Measurements from ENCODE around the gene COL8A2.

The COL8A2 gene

GRCh38 chr1:36134031-36134430 lies 9.0 kb upstream of the COL8A2 start:
- Histone ChIP-seq H3K27me3 (replicated peaks in 2 of 5; ENCODE audit: control insufficient read depth in 4 of 5, insufficient read depth in 5 of 5, low read length in 4 of 5) (no peaks in the 10 kb centered on the region), H3K9me3 (ENCODE audit: control extremely low read depth in 1 of 5, control insufficient read depth in 4 of 5, insufficient read depth in 2 of 5, low read depth in 1 of 5, low read length in 4 of 5) (no peaks in the 10 kb centered on the region), H3K27ac (ENCODE audit: insufficient read depth in 1 of 2, low read depth in 1 of 2, low read length in 2 of 2, poor library complexity in 1 of 2, severe bottlenecking in 2 of 2) (no peak overlapping the region), H3K4me1 (ENCODE audit: control extremely low read depth in 1 of 4, control insufficient read depth in 4 of 4, insufficient read depth in 4 of 4, low read length in 3 of 4) (peaks cover 0 to 2% (median 0%) of the 10 kb centered on the region in 4 experiments), H3K36me3 (ENCODE audit: control insufficient read depth in 4 of 4, insufficient read depth in 4 of 4, low read length in 3 of 4) (peaks cover 2 to 28% (median 21%) of the 10 kb centered on the region in 4 experiments), H3K4me3 (ENCODE audit: control insufficient read depth in 1 of 7, extremely low read depth in 1 of 7, insufficient read depth in 4 of 7, low read depth in 2 of 7, low read length in 6 of 7) (no peak overlapping the region)
- ChIA-PET POLR2A (interaction anchor here (1.2 to 1.3 kb wide), 2 partner anchors 15 to 26 kb away, joined by 3 read pairs; partner anchors contain the start of gene TRAPPC3), CTCF (interaction anchor here (0.9 to 11.5 kb wide), 14 partner anchors 11 to 276 kb away, joined by 3 to 283 read pairs (median 10); partner anchors contain the start of genes ADPRS and TRAPPC3)
- DNase-seq = no peak
- no CpG with 5 or more reads among the region's 6 CpGs for WGBS (ENCODE audit: insufficient coverage)

- Histone ChIP-seq H3K27me3 (replicated peaks in 2 of 5; ENCODE audit: control insufficient read depth in 4 of 5, insufficient read depth in 5 of 5, low read length in 4 of 5) (no peaks in the 10 kb centered on the region), H3K4me3 (ENCODE audit: control insufficient read depth in 1 of 7, extremely low read depth in 1 of 7, insufficient read depth in 4 of 7, low read depth in 2 of 7, low read length in 6 of 7) (no peak overlapping the region), H3K4me1 (ENCODE audit: control extremely low read depth in 1 of 4, control insufficient read depth in 4 of 4, insufficient read depth in 4 of 4, low read length in 3 of 4) (peaks cover 0 to 3% (median 1%) of the 10 kb centered on the region in 4 experiments), H3K9me3 (ENCODE audit: control extremely low read depth in 1 of 5, control insufficient read depth in 4 of 5, insufficient read depth in 2 of 5, low read depth in 1 of 5, low read length in 4 of 5) (no peaks in the 10 kb centered on the region), H3K27ac (ENCODE audit: insufficient read depth in 1 of 2, low read depth in 1 of 2, low read length in 2 of 2, poor library complexity in 1 of 2, severe bottlenecking in 2 of 2) (no peak overlapping the region), H3K36me3 (ENCODE audit: control insufficient read depth in 4 of 4, insufficient read depth in 4 of 4, low read length in 3 of 4) (peaks cover 2 to 26% (median 21%) of the 10 kb centered on the region in 4 experiments)
- CTCF ChIA-PET = interaction anchor here (0.7 to 11.5 kb wide), 14 partner anchors 11 to 276 kb away, joined by 3 to 283 read pairs (median 10); partner anchors contain the start of genes ADPRS, THRAP3 and TRAPPC3
- WGBS (ENCODE audit: insufficient coverage) = 89% methylated on average over 3 of the region's 3 CpGs
- DNase-seq = peak in 2 of 3 donors; percentile 30 to 53
- POLR2A ChIA-PET = interaction anchor here (1.2 kb wide), 1 partner anchor 16 kb away, joined by 3 read pairs; the partner anchor contains the start of gene TRAPPC3
These were observed 8.5 kb upstream of the COL8A2 start for GRCh38 chr1:36133484-36133883.

- Histone ChIP-seq H3K9me3 (ENCODE audit: control extremely low read depth in 1 of 5, control insufficient read depth in 4 of 5, insufficient read depth in 2 of 5, low read depth in 1 of 5, low read length in 4 of 5) (no peaks in the 10 kb centered on the region), H3K27me3 (replicated peaks in 2 of 5; ENCODE audit: control insufficient read depth in 4 of 5, insufficient read depth in 5 of 5, low read length in 4 of 5) (no peaks in the 10 kb centered on the region), H3K36me3 (ENCODE audit: control insufficient read depth in 4 of 4, insufficient read depth in 4 of 4, low read length in 3 of 4) (peaks cover 0 to 12% (median 8%) of the 10 kb centered on the region in 4 experiments), H3K4me3 (ENCODE audit: control insufficient read depth in 1 of 7, extremely low read depth in 1 of 7, insufficient read depth in 4 of 7, low read depth in 2 of 7, low read length in 6 of 7) (no peak overlapping the region), H3K4me1 (ENCODE audit: control extremely low read depth in 1 of 4, control insufficient read depth in 4 of 4, insufficient read depth in 4 of 4, low read length in 3 of 4) (peaks cover 0 to 9% (median 1%) of the 10 kb centered on the region in 4 experiments), H3K27ac (ENCODE audit: insufficient read depth in 1 of 2, low read depth in 1 of 2, low read length in 2 of 2, poor library complexity in 1 of 2, severe bottlenecking in 2 of 2) (no peak overlapping the region)
- no peak for DNase-seq
- POLR2A ChIA-PET = no interaction called here
- CTCF ChIA-PET = interaction anchor here (0.9 to 11.5 kb wide), 7 partner anchors 9 to 157 kb away, joined by 3 to 283 read pairs (median 6); partner anchors contain the start of gene ADPRS
- 67% methylated on average over 3 of the region's 3 CpGs for WGBS (ENCODE audit: insufficient coverage)
These were observed 7.0 kb upstream of the COL8A2 start for GRCh38 chr1:36132029-36132428.

GRCh38 chr1:36128905-36129206 lies 3.8 kb upstream of the COL8A2 start:
- CTCF ChIA-PET = interaction anchor here (0.6 to 11.5 kb wide), 7 partner anchors 11 to 271 kb away, joined by 3 to 283 read pairs (median 6); partner anchors contain the start of gene ADPRS
- POLR2A ChIA-PET = no interaction called here
- peaks cover 0 to 24% (median 5%) of the 10 kb centered on the region in 5 experiments for H3K27me3 ChIP-seq (replicated peaks in 2 of 5; ENCODE audit: control insufficient read depth in 4 of 5, insufficient read depth in 5 of 5, low read length in 4 of 5)
- H3K4me3 ChIP-seq (ENCODE audit: control insufficient read depth in 1 of 7, extremely low read depth in 1 of 7, insufficient read depth in 4 of 7, low read depth in 2 of 7, low read length in 6 of 7) = no peak overlapping the region
- H3K27ac ChIP-seq (ENCODE audit: insufficient read depth in 1 of 2, low read depth in 1 of 2, low read length in 2 of 2, poor library complexity in 1 of 2, severe bottlenecking in 2 of 2) = no peak overlapping the region
- H3K36me3 ChIP-seq (ENCODE audit: control insufficient read depth in 4 of 4, insufficient read depth in 4 of 4, low read length in 3 of 4) = no peaks in the 10 kb centered on the region
- DNase-seq = no peak
- H3K4me1 ChIP-seq (ENCODE audit: control extremely low read depth in 1 of 4, control insufficient read depth in 4 of 4, insufficient read depth in 4 of 4, low read length in 3 of 4) = peaks cover 0 to 12% (median 7%) of the 10 kb centered on the region in 4 experiments
- 92% methylated on average over 3 of the region's 3 CpGs for WGBS (ENCODE audit: insufficient coverage)
- H3K9me3 ChIP-seq (ENCODE audit: control extremely low read depth in 1 of 5, control insufficient read depth in 4 of 5, insufficient read depth in 2 of 5, low read depth in 1 of 5, low read length in 4 of 5) = no peaks in the 10 kb centered on the region

GRCh38 chr1:36128126-36128904 lies 3.3 kb upstream of the COL8A2 start:
- no peaks in the 10 kb centered on the region for H3K36me3 ChIP-seq (ENCODE audit: control insufficient read depth in 4 of 4, insufficient read depth in 4 of 4, low read length in 3 of 4)
- DNase-seq = no peak
- POLR2A ChIA-PET = no interaction called here
- 96% methylated on average over 11 of the region's 11 CpGs for WGBS (ENCODE audit: insufficient coverage)
- peaks cover 0 to 16% (median 12%) of the 10 kb centered on the region in 4 experiments for H3K4me1 ChIP-seq (ENCODE audit: control extremely low read depth in 1 of 4, control insufficient read depth in 4 of 4, insufficient read depth in 4 of 4, low read length in 3 of 4)
- CTCF ChIA-PET = interaction anchor here (0.6 to 11.5 kb wide), 8 partner anchors 12 to 270 kb away, joined by 3 to 283 read pairs (median 6); partner anchors contain the start of gene ADPRS
- no peaks in the 10 kb centered on the region for H3K9me3 ChIP-seq (ENCODE audit: control extremely low read depth in 1 of 5, control insufficient read depth in 4 of 5, insufficient read depth in 2 of 5, low read depth in 1 of 5, low read length in 4 of 5)
- no peak overlapping the region for H3K4me3 ChIP-seq (ENCODE audit: control insufficient read depth in 1 of 7, extremely low read depth in 1 of 7, insufficient read depth in 4 of 7, low read depth in 2 of 7, low read length in 6 of 7)
- H3K27ac ChIP-seq (ENCODE audit: insufficient read depth in 1 of 2, low read depth in 1 of 2, low read length in 2 of 2, poor library complexity in 1 of 2, severe bottlenecking in 2 of 2) = no peak overlapping the region
- peaks cover 0 to 26% (median 5%) of the 10 kb centered on the region in 5 experiments for H3K27me3 ChIP-seq (replicated peaks in 2 of 5; ENCODE audit: control insufficient read depth in 4 of 5, insufficient read depth in 5 of 5, low read length in 4 of 5)

GRCh38 chr1:36126797-36127500 lies 1.9 kb upstream of the COL8A2 start:
- ChIA-PET POLR2A (no interaction called here), CTCF (interaction anchor here (0.6 to 11.5 kb wide), 3 partner anchors 20 to 33 kb away, joined by 3 to 283 read pairs (median 4); partner anchors contain the start of gene ADPRS)
- no peak overlapping the region for H3K27ac ChIP-seq (ENCODE audit: insufficient read depth in 1 of 2, low read depth in 1 of 2, low read length in 2 of 2, poor library complexity in 1 of 2, severe bottlenecking in 2 of 2)
- WGBS (ENCODE audit: insufficient coverage) = 67% methylated on average over 4 of the region's 7 CpGs
- H3K4me3 ChIP-seq (ENCODE audit: control insufficient read depth in 1 of 7, extremely low read depth in 1 of 7, insufficient read depth in 4 of 7, low read depth in 2 of 7, low read length in 6 of 7) = no peak overlapping the region
- DNase-seq = no peak
- H3K36me3 ChIP-seq (ENCODE audit: control insufficient read depth in 4 of 4, insufficient read depth in 4 of 4, low read length in 3 of 4) = no peaks in the 10 kb centered on the region
- H3K27me3 ChIP-seq (replicated peaks in 2 of 5; ENCODE audit: control insufficient read depth in 4 of 5, insufficient read depth in 5 of 5, low read length in 4 of 5) = peaks cover 0 to 31% (median 5%) of the 10 kb centered on the region in 5 experiments
- H3K4me1 ChIP-seq (ENCODE audit: control extremely low read depth in 1 of 4, control insufficient read depth in 4 of 4, insufficient read depth in 4 of 4, low read length in 3 of 4) = peaks cover 0 to 23% (median 21%) of the 10 kb centered on the region in 4 experiments
- H3K9me3 ChIP-seq (ENCODE audit: control extremely low read depth in 1 of 5, control insufficient read depth in 4 of 5, insufficient read depth in 2 of 5, low read depth in 1 of 5, low read length in 4 of 5) = no peaks in the 10 kb centered on the region

Measured in common myeloid progenitor, CD34-positive (primary cell).